ENCODE data around the gene TTC9C.
"Not testable (repeated sequence)": the region's sequence is repeated elsewhere in the genome, so short reads cannot be mapped to it uniquely, and the experiment has no call there.

TTC9C gene, protein sequence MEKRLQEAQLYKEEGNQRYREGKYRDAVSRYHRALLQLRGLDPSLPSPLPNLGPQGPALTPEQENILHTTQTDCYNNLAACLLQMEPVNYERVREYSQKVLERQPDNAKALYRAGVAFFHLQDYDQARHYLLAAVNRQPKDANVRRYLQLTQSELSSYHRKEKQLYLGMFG

GRCh38 chr11:62728171-62728988 is at the start of gene TTC9C:
TTC9C (plus strand) TSS chr11:62728486; CDS start chr11:62728849, 363 bp downstream.
- peak; percentile 82 for DNase-seq (ENCODE audit: low spot score)

GRCh38 chr11:62678770-62679696 is 49.3 kb upstream of the TTC9C start, which contains the start of gene UBXN1:
UBXN1 (minus strand) TSS chr11:62679073; CDS start chr11:62678923, 150 bp downstream.
- DNase-seq (ENCODE audit: low spot score), result peak; percentile 86

GRCh38 chr11:62680825-62681240 is 47.5 kb upstream of the TTC9C start:
- peak; percentile 66 for DNase-seq (ENCODE audit: low spot score)

- no peak for DNase-seq (ENCODE audit: low spot score)
These were observed 45.8 kb upstream of the TTC9C start for GRCh38 chr11:62682518-62682917.

DNA sequence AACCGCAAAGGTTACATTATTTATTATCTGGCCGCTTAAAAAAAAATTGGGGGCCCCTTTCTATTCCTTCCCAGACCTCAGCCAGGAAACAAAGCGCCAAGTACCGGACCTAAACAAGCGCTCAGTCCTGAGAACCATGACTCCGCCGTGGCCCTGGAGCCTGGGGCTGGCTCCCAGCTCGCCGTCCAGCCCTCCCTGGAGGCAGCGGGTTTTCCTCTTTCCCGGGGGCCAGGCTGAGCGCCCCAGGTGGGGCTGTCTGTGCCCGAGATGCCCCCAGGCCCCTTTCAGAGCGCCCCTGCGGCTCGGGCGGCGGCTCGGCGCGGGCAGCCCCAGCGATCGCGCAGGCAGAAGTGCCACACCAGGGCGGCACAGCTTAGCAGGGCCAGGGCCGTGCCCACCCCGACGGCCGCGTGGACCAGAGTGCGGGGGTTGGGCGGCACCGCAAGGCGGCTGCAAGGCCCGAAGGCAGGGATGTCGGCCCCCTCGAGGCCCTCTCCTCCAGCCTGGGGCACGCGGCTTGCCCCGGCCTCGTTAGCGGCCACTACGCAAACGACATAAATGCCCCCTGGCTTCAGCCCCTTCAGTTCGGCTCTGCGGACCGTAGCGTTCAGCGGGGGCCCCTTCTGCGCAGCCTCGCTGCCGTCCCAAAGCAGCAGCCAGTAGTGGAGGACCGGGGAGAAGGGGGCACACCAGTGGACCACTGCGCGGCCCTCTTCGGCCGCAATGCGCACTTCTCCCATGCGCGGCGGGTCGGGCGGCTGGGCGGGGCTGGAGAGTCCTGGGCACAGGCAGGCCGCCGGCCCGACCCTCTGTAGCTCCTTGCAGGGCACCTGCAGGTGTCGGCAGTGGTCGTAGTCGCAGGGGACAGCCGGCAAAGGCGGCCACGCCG is 40.5 kb upstream of the TTC9C start:
- no peak for DNase-seq (ENCODE audit: low spot score)

DNA sequence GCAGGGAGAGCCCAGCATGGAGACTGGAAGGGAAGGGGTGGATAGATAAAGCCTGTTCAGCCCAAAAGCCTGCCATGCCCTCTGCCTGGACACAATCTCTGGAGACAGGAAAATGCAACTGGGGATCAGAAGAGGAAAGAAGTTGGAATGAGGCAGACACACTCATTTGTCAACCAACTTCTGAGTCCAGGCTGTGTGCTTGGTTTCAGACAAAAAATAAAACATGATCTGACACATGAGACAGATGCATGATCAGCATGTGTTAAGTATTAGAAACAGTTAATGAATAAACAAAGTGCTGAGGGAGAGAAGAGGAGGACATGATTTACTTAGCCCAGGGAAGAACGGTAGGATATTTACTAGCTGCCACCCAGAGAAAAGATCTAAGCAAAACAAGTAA is 39.8 kb upstream of the TTC9C start:
- no peak for DNase-seq (ENCODE audit: low spot score)

GRCh38 chr11:62689421-62690183 is 38.7 kb upstream of the TTC9C start, which contains the start of gene LRRN4CL:
LRRN4CL (minus strand) TSS chr11:62689530; CDS start chr11:62688508, 1,022 bp downstream.
- DNase-seq (ENCODE audit: low spot score), result no peak

DNA sequence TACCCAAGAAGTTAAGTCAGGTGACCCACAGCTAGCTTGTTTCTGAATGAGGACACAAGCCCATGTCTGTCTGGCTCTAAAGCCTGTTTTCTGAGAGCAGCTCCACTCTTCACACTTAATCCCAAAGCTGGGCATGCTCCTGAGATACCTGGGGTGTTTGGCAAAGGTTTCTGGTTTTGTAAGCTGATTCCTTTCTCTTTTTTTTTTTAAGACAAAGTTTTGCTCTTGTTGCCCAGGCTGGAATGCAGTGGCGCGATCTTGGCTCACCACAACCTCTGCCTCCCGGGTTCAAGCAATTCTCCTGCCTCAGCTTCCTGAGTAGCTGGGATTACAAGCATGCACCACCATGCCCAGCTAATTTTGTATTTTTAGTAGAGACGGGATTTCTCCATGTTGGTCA is 34.7 kb upstream of the TTC9C start:
- not testable (repeated sequence) for DNase-seq (ENCODE audit: low spot score)

GRCh38 chr11:62694455-62695167 is 33.7 kb upstream of the TTC9C start:
- DNase-seq (ENCODE audit: low spot score), result peak; percentile 74

DNA sequence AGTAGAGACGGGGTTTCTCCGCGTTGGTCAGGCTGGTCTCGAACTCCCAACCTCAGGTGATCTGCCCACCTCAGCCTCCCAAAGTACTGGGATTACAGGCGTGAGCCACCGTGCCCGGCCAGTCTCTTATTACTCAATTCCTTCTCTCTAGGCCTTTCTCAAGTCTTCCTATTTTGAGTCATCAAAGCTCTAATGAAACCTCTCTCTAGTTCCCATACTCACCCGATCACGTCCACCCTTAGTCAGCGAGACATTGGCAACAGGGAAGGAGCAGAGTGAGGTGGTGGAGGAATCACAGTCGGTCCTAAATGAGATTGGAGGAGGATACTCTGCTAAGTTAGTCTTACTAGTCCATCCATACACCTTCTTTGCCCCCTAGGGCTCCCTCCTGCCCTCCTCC is 26.0 kb upstream of the TTC9C start:
- DNase-seq (ENCODE audit: low spot score), result peak; percentile 55

DNA sequence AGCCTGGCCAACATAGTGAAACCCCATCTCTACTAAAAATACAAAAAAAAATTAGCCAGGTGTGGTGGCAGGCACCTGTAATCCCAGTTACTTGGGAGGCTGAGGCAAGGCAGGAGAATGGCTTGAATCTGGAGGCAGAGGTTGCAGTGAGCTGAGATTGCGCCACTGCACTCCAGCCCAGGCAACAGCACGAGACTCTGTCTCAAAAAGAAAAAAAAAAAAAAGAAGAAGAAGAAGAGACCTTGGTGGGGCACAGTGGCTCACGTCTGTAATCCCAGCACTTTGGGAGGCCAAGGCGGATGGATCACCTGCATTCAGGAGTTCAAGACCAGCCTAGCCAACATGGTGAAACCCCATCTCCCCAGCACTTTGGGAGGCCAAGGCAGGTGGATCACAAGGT is 24.4 kb upstream of the TTC9C start:
- DNase-seq (ENCODE audit: low spot score), result not testable (repeated sequence)

GRCh38 chr11:62705413-62705812 is 22.9 kb upstream of the TTC9C start:
- DNase-seq (ENCODE audit: low spot score), result no peak

DNA sequence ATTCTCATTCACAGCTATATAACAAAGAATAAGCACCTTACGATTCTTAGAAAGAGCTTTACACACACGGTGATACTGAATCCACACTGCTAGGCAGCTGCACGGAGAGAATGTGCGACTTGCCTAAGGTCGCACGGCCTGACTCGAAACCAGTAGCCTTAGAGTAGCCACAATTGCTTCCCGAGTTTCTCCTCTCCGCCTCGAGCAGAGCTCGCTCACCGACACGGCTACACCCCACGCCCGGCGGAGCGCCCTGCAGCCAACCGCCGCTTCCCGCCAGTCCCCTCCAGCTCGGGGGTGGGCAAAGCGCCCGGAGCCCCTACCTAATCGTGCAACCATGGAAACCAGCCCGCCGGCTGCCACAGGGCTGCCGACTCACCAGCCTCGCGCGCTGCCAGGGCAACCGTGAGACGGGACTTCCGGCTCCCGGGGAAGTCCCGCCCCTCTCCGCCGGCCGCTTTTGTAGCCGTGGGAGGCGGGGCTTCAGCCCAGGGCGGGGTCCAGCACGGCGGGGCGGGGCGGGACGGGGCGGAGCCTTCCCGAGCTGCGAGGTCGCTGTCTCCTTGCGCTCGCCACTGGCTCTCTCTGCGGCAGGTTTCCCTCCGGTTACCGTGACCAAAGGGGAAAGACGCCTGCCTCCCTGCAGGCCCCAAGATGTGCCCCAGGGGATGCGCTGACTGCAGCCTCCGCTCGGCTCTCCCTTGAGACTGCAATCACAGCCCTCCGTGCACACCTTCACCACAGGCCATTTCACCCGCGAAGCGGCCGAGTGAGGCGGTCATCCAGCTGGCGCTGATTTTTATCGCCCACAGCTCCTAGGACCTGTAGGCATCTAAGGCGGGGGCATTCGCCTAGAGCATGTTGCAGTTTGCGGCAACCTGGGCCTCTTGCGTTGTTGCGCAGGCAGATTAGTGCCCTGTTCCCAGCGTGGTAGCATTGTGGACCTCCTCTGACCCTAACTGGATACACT is 22.1 kb upstream of the TTC9C start:
- DNase-seq (ENCODE audit: low spot score), result peak; percentile 95

DNA sequence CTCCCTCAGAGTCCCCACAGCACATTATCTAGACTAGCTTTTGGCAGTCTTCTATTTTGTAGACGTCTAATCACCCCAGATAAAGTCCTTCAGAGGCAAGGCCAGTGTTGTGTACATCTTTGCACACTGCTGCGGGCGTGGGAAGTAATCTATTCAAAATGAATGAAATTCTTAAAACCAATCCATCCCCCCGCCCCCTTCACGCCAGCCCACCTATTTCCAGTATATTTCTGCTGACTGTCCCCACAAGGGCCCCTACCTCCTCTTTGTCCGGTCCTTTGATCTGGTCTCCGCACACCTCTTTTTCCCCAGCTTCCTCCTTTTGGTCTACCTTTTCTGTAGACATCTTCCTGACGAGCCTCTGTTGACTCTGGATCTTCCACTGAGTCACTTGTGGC is 21.4 kb upstream of the TTC9C start:
- no peak for DNase-seq (ENCODE audit: low spot score)

GRCh38 chr11:62707277-62707861 is 20.9 kb upstream of the TTC9C start, which contains the start of the genes BSCL2 and GNG3:
BSCL2 (minus strand) TSS chr11:62707424; CDS start chr11:62707195, 229 bp downstream.
GNG3 (plus strand) TSS chr11:62707676; CDS start chr11:62708296, 620 bp downstream.
- no peak for DNase-seq (ENCODE audit: low spot score)

- no peak for DNase-seq (ENCODE audit: low spot score)
These were observed 19.9 kb upstream of the TTC9C start for GRCh38 chr11:62708392-62708791.

GRCh38 chr11:62708793-62709192 is 19.5 kb upstream of the TTC9C start:
- peak; percentile 24 for DNase-seq (ENCODE audit: low spot score)

Measured in activated CD4-positive, alpha-beta T cell treated with anti-CD3 and anti-CD28 coated beads, Interleukin-2, Interleukin-4, amounts not matched to agents 100 ng/mL and 50 ng/mL, durations not matched to agents 16 hours and 8 hours (primary cell).